Thyroid gland (tissue), 4 donors: ENCODE measurements around the gene PEPD.

Experiments used
- CTCF ChIP-seq, 6 experiments: fragments of 200-600 bp in 3 of 6; fragments of 450-650 bp in 3 of 6; sonication (generic) in 3 of 6; IDR thresholded peaks; one replicate each; pipeline ENCODE4 v1.5.1; 2016 to 2019; ENCODE audit warnings: antibody characterized with exemption in 6 of 6, mild to moderate bottlenecking in 2 of 6, inconsistent platforms in 1 of 6, moderate library complexity in 1 of 6
- POLR2A ChIP-seq, 2 donors: fragments of 450-650 bp; IDR thresholded peaks; one replicate each; pipeline ENCODE4 v1.6.1; 2017; ENCODE audit warnings: antibody characterized with exemption in 2 of 2, mild to moderate bottlenecking in 2 of 2, moderate library complexity in 1 of 2

- TF ChIP-seq POLR2A (IDR thresholded peaks at IDR 0.05): no peak
- no peak for TF ChIP-seq CTCF (IDR thresholded peaks at IDR 0.05)
These were observed 21.7 kb downstream of the PEPD start for GRCh38 chr19:33499671-33500506.
